HG02970 (cell line): ENCODE measurements around the gene AFMID.
"Not testable (repeated sequence)": the region's sequence is repeated elsewhere in the genome, so short reads cannot be mapped to it uniquely, and the experiment has no call there.

Source experiments
- ATAC-seq: cut with Tn5 transposase; IDR thresholded peaks from one replicate; pipeline ENCODE4 v1.9.1; 2021; ENCODE audit warnings: mild to moderate bottlenecking, moderate library complexity, moderate number of reproducible peaks; ENCODE audit not compliant: unreplicated experiment, low FRiP score

The AFMID gene

GRCh38 chr17:78219396-78220150 is 32.4 kb downstream of the AFMID start:
- ATAC-seq = no peak

GRCh38 chr17:78223061-78223460 is 35.9 kb downstream of the AFMID start:
- ATAC-seq = no peak

- ATAC-seq = no peak
Measured at GRCh38 chr17:78223765-78224164, 36.6 kb downstream of the AFMID start.

GRCh38 chr17:78224231-78225087 is 37.3 kb downstream of the AFMID start:
- ATAC-seq = no peak

- no peak for ATAC-seq
Measured at GRCh38 chr17:78225088-78225865, 38.1 kb downstream of the AFMID start.

- no peak for ATAC-seq
Measured at GRCh38 chr17:78226055-78226758, 39.0 kb downstream of the AFMID start.

- no peak for ATAC-seq
Measured at GRCh38 chr17:78226759-78227454, 39.7 kb downstream of the AFMID start.

GRCh38 chr17:78227455-78227916 is 40.3 kb downstream of the AFMID start:
- no peak for ATAC-seq

- ATAC-seq = no peak
Measured at GRCh38 chr17:78228176-78228575, 41.0 kb downstream of the AFMID start.

GRCh38 chr17:78230252-78230962 is 43.2 kb downstream of the AFMID start:
- no peak for ATAC-seq

- ATAC-seq = no peak
Measured at GRCh38 chr17:78230996-78231935, 44.1 kb downstream of the AFMID start, which contains the start of gene TMEM235. Gene TMEM235 (plus strand): TSS chr17:78231631. CDS start chr17:78232024, 393 bp downstream.

- no peak for ATAC-seq
Measured at GRCh38 chr17:78231991-78232858, 45.1 kb downstream of the AFMID start.

- ATAC-seq = no peak
Measured at GRCh38 chr17:78232859-78233173, 45.7 kb downstream of the AFMID start.

- no peak for ATAC-seq
Measured at GRCh38 chr17:78233678-78234077, 46.5 kb downstream of the AFMID start.

- no peak for ATAC-seq
Measured at GRCh38 chr17:78234261-78234865, 47.2 kb downstream of the AFMID start.

GRCh38 chr17:78235022-78235421 is 47.9 kb downstream of the AFMID start:
- not testable (repeated sequence) for ATAC-seq

GRCh38 chr17:78235885-78236284 is 48.7 kb downstream of the AFMID start:
- ATAC-seq = no peak
